ENCODE results near the gene TRIAP1.

DNA sequence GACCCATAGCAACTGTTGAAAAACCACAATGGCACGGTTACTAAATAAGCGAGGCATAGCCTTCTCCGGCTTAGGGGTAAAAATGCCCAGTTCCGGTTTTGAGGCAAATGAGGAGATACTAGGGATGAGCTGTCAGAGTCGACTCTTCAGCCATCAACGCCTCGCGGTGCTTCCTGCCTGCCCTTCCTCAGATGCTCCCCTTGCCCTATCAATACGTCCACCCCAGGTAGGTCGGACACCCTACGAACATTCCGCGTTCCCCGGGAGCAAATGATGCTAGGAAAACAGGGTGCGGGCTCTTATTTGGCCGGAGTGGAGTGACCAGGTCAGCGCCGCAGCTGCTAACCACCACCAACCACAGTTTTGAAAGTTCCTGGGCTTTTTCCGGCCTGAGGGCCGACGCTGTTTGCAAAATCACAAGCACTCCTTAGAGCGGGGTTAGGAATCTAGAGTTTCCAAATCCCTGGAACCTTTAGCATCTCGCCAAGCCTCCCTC lies 22.2 kb upstream of the TRIAP1 start:
- TF ChIP-seq, protein P1, sequence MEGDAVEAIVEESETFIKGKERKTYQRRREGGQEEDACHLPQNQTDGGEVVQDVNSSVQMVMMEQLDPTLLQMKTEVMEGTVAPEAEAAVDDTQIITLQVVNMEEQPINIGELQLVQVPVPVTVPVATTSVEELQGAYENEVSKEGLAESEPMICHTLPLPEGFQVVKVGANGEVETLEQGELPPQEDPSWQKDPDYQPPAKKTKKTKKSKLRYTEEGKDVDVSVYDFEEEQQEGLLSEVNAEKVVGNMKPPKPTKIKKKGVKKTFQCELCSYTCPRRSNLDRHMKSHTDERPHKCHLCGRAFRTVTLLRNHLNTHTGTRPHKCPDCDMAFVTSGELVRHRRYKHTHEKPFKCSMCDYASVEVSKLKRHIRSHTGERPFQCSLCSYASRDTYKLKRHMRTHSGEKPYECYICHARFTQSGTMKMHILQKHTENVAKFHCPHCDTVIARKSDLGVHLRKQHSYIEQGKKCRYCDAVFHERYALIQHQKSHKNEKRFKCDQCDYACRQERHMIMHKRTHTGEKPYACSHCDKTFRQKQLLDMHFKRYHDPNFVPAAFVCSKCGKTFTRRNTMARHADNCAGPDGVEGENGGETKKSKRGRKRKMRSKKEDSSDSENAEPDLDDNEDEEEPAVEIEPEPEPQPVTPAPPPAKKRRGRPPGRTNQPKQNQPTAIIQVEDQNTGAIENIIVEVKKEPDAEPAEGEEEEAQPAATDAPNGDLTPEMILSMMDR (IDR thresholded peaks at IDR 0.05) = no peak
- TF ChIP-seq POLR2A (IDR thresholded peaks at IDR 0.05) (no peak), POLR2AphosphoS5 (IDR thresholded peaks at IDR 0.05) (no peak)
